ENCODE measurements around the gene RIC8B. TPM values are rescaled to one million over a fixed set of nuclear protein-coding genes. Genes with fewer than 3 reads are reported as not detected.

Gene RIC8B
- total RNA-seq, 2 experiments from 2014 or later, result 10.7 to 11.3 TPM

- Mint-ChIP-seq H3K36me3 (ENCODE audit: low read depth) (no peaks in the 10 kb centered on the region), H3K27ac (no peak overlapping the region), H3K27me3 (peaks cover 7% of the 10 kb centered on the region), H3K9me3 (ENCODE audit: low read depth) (peaks cover 6% of the 10 kb centered on the region), H3K4me1 (no peaks in the 10 kb centered on the region), H3K4me3 (no peak overlapping the region)
- ChIA-PET CTCF (no interaction called here), POLR2A (no interaction called here)
- intact Hi-C loops (cut with DNase I, micrococcal nuclease), result loop anchor here in 1 of 2 experiments (10.0 kb wide), 2 partner anchors 240 to 340 kb away; partner anchors contain the start of gene RFX4
- no peak for DNase-seq
- ATAC-seq, result no peak
These were observed 149.9 kb downstream of the RIC8B start for GRCh38 chr12:106924268-106924861.

DNA sequence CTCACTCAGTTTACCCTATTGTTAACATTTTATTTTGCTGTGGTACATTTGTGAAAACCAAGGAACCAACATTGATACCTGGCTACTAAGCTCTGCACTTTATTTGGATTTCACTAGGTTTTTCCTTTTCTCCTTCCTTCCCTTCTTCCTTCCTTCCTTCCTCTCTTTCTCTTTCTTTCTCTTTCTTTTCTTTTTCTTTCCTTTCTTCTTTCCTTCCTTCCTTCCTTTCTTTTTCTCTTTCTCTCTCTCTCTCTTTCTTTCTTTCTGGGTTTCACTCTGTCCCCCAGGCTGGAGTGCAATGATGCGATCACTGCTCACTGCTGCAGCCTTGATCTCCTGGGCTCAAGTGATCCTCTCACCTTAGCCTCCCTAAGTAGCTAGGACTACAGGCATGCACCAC lies 152.2 kb downstream of the RIC8B start:
- ChIA-PET CTCF (interaction anchor here (0.8 kb wide), 1 partner anchor 8 kb away, joined by 3 read pairs; no protein-coding TSS in a partner anchor), POLR2A (no interaction called here)
- Mint-ChIP-seq H3K4me3 (no peak overlapping the region), H3K36me3 (ENCODE audit: low read depth) (no peaks in the 10 kb centered on the region), H3K27me3 (peaks cover 8% of the 10 kb centered on the region), H3K9me3 (ENCODE audit: low read depth) (peaks cover 6% of the 10 kb centered on the region), H3K27ac (no peak overlapping the region), H3K4me1 (no peaks in the 10 kb centered on the region)
- DNase-seq, result no peak
- intact Hi-C loops (cut with DNase I, micrococcal nuclease), result loop anchor here in 1 of 2 experiments (10.0 kb wide), 2 partner anchors 242 to 342 kb away; partner anchors contain the start of gene RFX4
- ATAC-seq, result no peak

GRCh38 chr12:106934277-106934676 lies 159.8 kb downstream of the RIC8B start:
- Mint-ChIP-seq H3K27me3 (peaks cover 6% of the 10 kb centered on the region), H3K4me1 (no peaks in the 10 kb centered on the region), H3K4me3 (no peak overlapping the region), H3K36me3 (ENCODE audit: low read depth) (no peaks in the 10 kb centered on the region), H3K27ac (no peak overlapping the region), H3K9me3 (ENCODE audit: low read depth) (no peaks in the 10 kb centered on the region)
- DNase-seq (no peak), ATAC-seq (no peak)
- POLR2A ChIA-PET, result no interaction called here
- CTCF ChIA-PET, result no interaction called here
- intact Hi-C loops (cut with DNase I, micrococcal nuclease), result no loop called here

Other genes with a start within 250 kb of the RIC8B start
- not detected for gene RFX4, start 191.7 kb upstream of the RIC8B start, total RNA-seq
- gene TMEM263, start 181.2 kb downstream of the RIC8B start, total RNA-seq, result 10 to 100 TPM; 38.9 to 43.0 TPM
- 1 to 10 TPM; 5.0 to 5.8 TPM for gene MTERF2, start 212.5 kb downstream of the RIC8B start, total RNA-seq